ENCODE results near the gene COL18A1.
A peak's percentile ranks its signal among the peaks of the same experiment; 100 is the strongest.
"Not testable (repeated sequence)": the region's sequence is repeated elsewhere in the genome, so short reads cannot be mapped to it uniquely, and the experiment has no call there.

The COL18A1 gene

DNA sequence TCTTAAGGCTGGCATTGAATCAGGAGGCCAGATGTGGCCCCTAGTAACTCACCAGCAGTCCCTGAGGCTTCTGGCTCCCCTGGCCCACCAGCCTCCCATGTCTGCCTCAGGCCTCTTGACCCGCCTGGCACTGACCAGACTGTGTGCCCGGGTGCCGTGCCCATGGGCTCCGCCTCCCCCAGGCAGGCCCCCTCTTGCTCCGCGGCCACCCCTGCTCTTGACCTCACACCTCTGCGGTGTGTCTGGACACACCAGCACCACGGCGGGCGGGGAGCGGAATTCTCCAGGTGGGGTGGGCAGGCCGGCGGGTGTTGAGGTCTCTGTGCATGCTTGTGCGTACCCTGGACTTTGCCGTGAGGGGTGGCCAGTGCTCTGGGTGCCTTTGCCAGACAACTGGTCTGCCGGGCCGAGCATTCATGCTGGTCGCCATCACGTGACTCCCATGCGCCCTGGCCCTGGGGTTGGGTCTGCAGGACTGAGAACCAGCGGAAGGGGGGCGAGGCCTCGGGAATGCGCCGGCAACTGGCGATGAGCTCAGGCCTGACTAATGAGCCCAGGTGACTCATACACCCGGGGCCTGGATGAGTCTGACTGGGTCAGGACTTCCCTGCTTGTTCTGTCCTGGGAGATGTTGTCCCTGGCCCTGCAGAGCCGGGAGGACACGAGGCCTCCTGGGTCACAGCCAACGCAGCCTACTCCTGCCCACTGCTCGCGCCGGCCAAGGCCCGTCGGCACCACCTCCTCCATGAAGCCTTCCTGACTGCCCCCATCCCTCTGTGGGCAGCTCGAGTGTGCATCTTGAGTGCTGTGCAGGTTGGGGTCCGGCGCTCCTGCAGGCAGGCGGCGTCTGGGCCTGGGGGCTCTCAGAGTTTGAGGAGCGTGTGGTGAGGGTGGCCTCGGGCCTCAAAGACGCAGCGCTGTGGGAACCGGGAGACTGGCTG, 22.6 kb downstream of the COL18A1 start:
- no peak for DNase-seq

DNA sequence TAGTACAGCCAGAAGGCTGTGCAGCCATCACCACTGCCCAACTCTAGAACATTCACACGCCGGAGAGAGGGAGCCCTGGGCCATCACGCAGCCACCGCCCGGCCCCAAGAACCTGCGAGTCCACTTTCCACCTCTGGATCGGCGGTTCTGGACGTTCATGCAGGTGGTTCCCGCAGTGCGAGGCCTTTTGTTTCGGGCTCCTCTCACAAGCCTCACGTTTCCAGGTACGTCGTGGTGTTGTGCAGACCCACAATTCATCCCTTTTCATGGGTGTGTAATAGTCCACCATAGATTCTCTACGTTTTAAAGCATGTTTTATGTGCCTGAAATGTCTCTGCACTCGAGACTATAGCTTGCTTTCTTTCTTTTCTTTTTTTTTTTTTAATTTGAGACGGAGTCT, 23.6 kb downstream of the COL18A1 start:
- no peak for DNase-seq

DNA sequence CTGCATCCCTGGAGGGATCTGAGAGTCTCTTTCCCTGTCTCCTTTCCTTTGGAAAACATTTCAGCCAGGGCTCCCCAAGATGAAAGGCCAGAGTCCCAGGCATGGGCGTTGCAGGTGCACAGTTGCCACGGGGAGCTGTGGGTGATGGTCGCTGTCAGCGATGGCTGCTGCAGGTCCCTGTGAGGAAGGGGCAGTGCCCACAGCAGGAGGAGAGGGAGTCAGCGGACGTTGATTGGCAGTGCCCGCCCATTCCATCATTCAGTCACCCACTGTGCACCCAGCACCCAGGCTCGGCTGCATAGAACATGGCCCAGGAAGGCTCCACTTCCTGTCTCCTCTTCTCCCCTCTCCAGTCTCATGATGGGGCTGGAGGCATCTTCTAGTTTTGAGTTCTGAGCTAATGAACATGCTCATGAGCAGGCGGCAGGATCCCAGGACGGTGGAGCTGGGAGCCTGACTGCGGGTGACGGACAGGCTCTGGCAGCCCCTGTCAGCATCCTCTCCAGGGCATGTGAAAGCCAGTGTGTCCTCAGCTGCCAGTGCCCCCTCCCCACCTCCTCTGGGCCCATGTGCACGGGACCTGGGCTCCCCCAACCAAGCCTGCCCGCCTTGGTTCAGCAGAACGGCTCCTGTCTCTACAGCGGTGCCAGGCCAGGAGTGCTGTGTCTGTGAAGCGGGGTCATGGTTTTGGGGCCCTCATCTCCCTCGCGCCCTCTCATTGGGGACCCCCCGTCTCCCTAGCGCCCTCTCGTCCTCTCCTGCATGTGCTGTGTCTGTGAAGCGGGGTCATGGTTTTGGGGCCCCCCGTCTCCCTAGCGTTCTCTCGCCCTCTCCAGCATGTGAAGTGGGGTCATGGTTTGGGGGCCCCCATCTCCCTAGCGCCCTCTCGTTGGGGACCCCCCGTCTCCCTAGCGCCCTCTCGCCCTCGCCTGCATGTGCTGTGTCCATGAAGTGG, 24.5 kb downstream of the COL18A1 start:
- no peak for DNase-seq

DNA sequence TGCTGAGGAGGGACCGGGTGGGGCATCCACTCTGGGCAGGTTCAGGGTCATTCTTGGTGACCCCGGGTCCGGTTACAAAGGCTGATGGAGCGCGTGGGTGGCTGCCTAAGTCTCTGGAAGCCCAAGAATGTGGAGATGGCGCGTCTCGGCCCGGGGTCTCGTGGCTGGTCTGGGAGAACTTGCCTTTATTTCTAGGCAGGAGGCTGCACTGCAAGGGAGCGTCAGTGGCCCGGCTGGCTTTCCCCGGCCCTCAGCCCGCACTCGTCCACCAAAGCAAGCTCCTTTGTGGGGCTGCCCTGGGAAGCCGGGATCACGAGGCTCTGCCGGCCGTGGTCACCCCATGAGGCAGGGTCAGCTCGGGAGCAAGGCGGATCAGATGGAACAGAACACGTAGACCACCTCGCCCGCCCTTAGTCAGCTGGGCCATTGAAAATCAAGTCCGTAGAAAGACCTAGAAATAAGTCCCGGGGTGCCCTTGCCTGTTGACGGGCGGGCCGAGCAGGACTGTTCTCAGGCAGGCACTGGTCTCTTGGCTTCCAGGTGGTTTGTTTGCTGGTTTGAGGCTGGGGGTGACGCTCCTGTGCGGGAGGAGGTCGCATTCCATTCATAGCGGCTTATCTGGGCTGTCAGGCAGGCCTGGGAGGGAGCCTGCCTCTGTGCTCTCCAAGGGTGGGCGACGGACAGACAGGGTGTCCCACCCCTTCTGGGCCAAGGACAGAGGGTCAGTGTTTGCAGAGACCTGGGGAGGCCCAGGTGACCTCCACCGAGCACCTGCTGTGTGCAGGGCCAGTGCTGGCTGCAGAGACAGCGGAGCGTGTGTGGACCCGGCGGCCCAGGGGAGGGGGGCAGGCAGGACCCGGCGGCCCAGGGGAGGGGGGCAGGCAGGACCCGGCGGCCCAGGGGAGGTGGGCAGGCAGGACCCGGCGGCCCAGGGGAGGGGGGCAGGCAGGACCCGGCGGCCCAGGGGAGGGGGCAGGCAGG, 25.8 kb downstream of the COL18A1 start:
- no peak for DNase-seq

DNA sequence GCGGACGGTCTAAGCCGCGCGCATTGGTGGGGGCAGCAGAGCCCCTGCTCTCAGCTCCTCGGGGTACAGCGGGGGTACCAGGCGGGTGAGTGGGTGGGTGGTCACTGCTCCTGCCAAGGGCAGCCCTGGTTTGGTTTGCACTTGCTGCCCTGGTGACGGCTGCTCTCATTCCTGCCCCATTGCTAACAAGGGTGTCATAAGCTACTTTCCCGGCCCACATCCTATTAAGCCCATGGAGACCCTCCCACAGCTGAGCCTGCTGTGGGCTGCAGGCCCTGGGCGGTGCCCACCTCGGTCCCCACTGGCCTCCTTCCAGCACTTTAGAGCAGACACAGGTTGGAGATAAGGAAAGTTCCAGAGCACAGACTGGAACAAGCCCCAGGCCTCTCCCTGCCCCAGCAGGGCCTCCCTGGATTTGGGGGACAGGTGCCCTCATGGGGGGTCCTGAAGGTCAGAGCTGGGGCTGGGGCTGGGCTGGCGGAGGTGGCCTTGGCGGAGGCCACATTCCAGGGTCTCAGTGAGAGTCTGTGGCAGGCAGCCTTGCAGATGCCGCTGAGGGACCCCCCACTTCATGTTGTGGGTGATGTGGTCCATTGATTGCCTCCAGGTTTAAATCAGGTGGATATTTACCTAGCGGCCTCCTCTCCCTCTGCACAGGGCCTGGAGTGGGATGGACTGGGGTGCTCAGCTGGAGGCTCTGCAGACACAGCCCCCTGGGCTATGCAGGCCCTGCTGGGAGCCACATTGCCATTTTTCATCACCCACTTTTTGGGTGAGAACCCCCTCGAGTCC, 27.0 kb downstream of the COL18A1 start:
- no peak for DNase-seq

DNA sequence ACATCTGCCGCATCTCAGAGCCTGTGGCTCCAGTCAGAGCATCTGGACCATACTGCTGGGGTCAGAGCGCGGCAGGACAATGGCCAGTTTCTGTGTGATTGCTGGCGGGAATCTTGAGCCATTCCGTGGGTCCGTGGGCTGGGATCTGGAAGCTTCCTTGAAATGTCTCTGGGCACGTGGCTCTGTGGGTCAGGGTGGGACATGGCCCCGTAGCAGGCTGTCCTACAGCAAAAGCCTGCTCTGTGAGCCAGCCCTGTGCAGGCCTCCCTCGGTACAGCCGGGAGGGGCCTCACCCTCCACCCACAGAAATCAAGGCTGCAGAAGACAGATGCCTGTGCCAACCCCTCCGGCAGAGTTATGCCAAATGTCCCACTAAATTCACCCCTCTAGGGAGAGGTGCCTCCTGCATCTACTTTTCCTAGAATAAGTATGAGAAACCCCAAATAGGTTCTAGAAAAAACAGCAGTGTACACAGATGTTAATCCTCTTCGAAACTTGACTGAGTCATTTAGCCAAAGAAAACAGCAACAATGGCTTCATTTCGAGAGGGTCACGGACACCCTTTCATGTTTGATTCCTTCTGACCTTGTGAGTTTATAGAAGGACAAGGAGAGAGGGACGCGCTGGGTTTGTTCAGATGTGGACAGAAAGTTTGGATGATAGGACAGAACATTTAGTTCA, 27.8 kb downstream of the COL18A1 start:
- DNase-seq = no peak

DNA sequence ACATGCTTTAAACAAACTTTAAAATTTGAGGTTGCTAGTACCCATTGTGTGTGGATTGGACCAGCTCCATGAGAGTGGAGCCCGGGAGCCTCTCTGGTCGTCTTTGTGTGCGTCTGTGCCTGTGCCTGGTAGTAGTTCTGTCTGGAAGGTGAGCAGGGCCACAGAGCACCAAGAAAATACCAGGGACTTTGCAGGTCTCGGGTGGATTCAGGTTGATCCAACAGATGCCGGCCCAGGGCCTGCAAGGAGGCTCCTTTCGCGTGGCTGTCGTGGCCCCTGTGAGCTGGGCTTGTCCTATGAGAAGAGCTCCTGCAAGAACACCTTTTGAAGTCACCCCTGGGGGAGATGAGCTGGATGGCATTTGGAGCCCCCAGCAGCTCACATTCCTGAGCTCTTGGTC, 28.3 kb downstream of the COL18A1 start:
- DNase-seq = no peak

DNA sequence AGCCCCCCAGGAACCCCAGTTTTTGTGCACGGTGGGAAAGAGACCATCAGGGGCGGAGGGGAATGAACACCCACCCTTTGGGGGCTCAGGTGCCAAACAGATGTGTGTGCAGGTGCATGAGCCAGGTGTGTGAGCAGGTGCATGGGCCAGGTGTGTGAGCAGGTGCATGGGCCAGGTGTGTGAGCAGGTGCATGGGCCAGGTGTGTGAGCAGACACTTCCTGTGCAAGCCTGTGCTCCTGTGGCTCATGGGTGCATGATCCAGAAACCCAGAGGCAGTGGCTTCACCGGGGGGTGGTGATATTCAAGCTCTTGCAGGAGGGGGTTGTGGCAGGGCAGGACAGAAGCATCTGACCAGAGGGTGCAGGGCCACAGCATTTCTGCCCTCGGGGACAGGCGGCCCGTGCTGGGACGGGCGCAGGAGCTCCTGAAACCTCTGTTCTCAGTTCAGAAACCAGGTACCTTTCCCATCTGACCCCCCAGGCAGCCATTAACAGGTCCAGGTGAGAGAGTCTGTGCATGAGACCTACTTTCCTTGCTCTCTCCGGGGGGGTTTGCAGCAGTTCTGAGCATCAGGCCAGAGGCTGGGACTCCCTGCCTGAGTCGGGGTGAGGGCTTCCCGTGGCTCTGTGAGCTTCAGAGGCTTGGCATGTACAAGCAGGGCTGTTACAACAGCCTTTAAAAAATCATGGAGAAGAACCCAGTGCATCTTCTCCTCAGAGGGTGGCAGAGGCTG, 29.1 kb downstream of the COL18A1 start:
- DNase-seq = no peak

DNA sequence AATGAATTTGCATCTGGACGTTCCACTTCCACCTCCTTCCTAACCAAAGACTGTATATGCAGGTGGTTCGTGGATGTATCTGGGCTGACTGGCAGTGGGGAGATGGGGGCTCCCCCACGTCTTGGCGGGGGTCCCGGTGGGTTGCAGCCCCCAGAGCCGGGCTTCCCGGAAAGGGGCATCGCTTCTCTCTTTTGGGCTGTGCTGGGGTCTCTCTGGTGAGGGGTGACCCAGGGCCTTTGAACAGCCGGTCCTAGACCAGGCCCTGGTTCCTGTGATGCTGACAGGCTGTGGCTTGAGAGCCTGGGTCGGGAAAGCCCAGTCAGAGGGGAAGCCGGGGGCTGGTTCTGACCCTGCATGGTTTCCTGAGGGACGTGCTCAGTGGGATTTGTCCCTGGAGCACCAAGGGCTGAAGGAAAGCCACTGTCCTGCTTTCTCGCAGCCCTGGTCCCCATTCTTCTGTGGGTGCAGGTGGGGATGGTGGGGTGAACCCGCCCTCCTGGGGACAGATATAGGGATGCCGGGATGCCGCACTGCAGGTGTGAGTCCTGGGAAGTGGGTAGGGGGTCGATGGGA, 29.8 kb downstream of the COL18A1 start:
- no peak for DNase-seq

DNA sequence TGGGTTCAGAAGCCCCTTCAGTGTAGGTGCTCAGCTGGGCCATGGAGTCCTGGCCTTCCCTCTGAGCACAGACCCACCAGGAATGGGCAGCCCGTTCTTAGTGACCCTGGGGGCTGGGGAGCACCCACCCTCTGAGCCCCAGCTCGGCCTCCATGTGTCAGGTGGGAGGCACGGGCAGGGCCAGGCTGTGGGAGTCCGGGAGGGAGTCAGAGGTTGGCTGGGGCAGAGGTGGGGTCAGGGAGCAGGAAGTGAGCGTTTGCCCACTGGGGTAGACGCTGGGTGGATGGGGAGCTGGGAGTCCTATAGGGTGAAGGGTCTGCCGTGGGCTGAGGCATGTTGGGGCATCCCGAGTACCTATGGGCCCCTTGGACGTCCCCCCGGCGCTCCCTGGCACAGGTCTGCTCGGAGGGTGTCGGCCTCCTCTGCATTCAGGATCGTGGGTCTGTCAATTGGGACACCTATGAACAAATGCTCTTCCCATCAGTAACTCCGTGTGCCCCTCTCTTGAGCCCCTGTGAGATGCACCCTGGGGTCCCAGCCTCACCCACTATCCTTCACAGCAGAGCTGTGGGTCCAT, 30.5 kb downstream of the COL18A1 start:
- no peak for DNase-seq

DNA sequence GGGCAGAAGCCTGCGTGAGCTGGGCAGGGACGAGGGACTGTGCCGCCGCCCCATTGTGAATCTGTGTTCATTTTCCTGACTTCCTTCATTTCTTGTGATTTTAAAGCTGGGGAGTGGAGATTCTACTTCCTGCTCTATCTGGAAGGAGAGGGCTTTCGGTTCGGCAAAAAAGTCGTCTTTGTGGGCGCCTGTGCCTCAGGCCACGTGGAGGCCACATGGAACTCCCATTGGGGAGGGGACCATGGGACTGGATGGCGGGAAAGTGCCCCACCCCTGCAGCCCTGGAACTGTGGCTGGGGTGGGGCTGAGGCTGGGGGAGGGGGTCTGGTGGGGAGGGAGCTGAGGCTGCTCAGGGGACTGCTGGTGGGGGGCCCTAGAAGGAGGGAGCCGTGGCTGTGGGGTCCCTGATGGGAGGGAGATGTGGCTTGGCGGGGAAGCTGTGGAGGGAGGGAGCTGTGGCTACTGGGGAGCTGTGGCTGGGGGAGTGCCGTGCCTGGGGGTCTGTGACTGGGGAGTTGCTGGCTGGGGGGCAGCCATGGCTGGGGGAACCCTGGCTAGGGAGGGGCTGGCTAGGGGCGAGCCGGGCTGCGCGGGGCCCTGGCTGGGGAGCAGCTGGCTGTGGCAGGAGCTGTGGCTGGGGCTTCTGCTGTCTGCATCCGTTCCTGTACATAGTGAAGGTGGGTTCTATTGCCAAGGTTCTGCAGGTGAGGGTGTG, 31.5 kb downstream of the COL18A1 start:
- DNase-seq = peak in 1 of 14 donors; percentile 20

DNA sequence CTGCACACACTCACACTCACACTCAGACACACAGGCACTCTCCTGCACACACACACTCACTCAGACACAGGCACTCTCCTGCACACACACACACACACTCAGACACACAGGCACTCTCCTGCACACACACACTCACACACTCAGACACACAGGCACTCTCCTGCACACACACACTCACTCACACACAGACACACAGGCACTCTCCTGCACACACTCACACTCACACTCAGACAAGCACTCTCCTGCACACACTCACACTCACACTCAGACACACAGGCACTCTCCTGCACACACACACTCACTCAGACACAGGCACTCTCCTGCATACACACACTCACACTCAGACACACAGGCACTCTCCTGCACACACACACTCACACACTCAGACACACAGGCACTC, 32.9 kb downstream of the COL18A1 start:
- not testable (repeated sequence) for DNase-seq

DNA sequence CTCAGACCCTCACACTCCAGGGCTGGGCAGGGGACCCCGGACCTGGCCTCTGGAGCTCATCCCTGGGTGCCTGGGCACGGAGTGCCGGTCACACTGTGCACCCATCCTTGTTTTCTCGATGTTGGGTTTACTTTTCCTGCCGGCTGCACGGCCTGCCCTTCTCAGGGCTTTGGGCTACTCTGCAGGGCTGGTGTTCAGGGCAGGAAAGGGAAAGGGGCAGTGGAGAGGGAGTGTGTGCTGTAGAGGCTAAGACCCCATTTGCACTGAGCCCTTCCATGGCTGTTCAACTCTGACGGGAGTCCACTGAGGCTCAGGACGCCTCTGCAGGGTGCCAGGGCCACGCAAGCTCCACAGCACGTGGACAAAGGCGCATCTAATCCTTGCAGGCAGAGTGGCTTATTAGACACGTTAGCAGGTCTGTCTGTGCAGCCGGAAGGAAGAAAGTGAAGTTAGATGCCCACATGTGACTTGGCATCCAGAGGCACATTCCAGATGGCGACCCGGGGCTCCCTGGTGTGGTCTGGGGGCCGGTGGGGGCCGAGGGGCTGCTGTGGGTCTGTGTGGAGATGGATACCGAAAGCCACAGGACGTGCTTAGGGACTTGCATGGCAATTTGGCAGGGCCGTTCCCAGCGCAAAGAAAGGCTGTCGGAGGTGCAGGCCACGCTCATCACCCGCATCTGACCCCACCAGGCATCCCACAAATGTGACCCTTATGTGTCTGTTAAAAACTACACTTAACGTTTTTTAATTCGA, 33.6 kb downstream of the COL18A1 start:
- DNase-seq = no peak

DNA sequence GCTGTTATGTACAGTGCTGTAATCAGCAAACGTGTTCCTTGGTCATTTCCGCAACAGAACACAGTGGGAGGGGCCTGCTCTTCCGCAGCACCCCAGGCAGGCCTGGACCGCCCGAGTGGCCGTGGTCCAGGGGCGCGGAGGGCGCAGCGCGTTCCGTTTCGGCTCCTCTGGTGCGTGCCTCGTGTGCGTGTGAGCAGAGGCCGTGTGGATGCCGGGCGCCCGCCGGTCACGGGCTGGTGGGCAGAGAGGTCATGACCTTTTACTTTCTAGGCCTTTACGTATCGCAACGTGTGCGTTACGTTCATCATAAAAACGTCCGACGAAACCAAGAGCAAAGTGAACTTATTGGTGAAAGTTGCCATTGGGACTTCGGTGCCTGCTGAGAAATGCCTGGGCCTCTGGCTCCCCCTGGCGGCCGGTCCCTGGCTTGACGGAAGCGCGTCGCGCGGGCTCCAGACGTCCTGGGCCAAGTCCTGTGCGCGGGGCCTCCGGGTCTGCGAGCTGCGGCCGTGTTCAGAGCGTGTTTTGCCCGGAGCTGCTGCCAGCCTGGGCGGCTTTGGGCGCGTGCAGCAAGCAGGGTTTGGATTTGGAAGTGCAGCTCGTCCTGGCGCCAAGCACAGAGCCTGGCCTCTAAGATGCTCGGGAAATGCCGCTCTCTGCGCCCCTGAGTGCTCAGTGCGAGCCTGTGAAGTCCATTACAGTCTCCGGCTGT, 34.4 kb downstream of the COL18A1 start:
- DNase-seq = peak in 13 of 14 donors; percentile 20 to 82 (median 53)

DNA sequence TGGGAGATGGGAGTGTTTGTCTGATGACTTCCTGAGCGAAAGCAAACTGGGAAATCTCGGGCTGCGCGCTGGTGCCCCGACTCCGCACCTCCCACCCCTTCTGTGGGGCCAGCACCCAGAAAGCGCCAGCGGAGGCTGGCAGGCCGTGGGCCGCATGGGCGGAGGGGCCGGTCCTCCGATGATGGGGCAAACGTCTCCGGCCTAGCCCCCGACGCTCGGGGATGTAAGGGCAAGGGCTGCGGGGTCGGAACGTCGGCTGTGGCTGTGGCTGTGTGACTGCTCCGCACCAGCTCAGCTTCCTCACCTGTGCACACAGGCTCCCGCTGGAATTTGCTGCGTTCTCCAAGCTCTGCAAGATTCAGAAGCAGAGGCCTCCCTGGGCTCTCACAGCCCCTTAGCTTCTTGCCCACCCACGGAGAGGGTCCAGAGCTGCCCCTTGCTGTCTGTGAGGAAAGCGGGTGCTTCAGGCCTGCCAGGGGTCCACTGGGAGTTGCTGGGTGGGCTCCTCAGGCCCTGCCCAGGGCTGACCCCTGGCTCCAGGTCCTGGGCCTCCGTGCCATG, 35.0 kb downstream of the COL18A1 start:
- DNase-seq = no peak

DNA sequence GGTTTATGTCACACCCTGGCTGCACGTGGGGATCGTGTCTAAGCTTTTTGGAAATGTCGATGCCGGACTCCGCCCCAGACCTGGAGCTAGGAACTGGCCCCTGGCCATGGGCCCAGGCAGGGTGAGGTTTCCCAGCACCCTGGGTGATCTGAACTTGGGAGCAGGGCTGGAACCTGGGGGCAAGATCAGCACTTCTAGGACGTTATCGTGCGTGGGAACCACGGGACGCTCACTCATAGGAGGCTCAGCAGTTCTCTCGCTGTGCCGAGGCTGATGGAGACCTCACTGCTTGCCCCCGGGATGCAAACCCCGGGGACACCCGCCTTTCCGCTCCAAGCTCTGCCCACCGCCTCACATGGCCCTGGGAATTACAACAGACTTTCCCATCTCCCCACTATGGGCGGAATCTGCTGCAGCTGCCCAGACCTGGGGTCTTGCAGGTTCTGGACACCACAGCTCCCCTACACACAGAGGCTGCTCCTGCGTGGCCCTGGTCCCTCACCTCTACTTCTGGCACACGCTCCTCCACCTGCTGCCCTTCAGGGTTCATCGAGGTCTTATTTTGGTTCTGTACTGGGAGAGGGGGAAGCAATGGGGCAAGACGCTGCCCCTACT, 35.9 kb downstream of the COL18A1 start:
- no peak for DNase-seq

Measured in C1 segment of cervical spinal cord (tissue), 14 donors.